ENCODE data around the gene NDST4. TPM values are rescaled to one million over a fixed set of nuclear protein-coding genes. Genes with fewer than 3 reads are reported as not detected.

NDST4 gene
- total RNA-seq, 4 donors from 2014 or later = 0.20 to 2.2 (median 0.55) TPM

DNA sequence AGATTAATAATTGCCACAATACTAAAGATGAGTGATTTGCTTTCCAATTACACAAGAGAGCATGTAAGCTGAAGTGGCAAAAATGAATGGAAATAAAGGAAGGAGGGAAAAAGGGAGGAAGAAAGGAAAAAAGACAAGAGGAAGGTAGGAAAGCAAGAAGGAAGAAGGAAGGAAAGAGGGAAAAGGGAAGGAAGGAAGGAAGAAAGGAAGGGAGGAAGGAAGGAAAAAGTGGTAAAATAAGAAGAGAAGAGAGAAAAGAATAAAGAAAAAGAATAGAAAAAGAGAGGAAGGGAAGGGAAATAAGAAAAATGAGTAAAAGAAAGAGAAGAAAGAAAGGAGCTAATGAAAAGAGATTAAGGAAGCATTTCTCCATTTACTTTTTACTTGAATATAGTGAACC is 4.6 kb downstream of the NDST4 start:
- Histone ChIP-seq H3K36me3 (no peaks in the 10 kb centered on the region), H3K27me3 (no peaks in the 10 kb centered on the region), H3K9me3 (no peaks in the 10 kb centered on the region), H3K4me3 (no peak overlapping the region), H3K27ac (no peak overlapping the region), H3K4me1 (peaks cover 0 to 8% (median 0%) of the 10 kb centered on the region in 4 donors)
- TF ChIP-seq POLR2A (IDR thresholded peaks at IDR 0.05) (no peak), EP300 (IDR thresholded peaks at IDR 0.05) (no peak)
- TF ChIP-seq, protein P1, sequence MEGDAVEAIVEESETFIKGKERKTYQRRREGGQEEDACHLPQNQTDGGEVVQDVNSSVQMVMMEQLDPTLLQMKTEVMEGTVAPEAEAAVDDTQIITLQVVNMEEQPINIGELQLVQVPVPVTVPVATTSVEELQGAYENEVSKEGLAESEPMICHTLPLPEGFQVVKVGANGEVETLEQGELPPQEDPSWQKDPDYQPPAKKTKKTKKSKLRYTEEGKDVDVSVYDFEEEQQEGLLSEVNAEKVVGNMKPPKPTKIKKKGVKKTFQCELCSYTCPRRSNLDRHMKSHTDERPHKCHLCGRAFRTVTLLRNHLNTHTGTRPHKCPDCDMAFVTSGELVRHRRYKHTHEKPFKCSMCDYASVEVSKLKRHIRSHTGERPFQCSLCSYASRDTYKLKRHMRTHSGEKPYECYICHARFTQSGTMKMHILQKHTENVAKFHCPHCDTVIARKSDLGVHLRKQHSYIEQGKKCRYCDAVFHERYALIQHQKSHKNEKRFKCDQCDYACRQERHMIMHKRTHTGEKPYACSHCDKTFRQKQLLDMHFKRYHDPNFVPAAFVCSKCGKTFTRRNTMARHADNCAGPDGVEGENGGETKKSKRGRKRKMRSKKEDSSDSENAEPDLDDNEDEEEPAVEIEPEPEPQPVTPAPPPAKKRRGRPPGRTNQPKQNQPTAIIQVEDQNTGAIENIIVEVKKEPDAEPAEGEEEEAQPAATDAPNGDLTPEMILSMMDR (IDR thresholded peaks at IDR 0.05) = no peak
- DNase-seq (ENCODE audit: low spot score in 2 of 2) = no peak

DNA sequence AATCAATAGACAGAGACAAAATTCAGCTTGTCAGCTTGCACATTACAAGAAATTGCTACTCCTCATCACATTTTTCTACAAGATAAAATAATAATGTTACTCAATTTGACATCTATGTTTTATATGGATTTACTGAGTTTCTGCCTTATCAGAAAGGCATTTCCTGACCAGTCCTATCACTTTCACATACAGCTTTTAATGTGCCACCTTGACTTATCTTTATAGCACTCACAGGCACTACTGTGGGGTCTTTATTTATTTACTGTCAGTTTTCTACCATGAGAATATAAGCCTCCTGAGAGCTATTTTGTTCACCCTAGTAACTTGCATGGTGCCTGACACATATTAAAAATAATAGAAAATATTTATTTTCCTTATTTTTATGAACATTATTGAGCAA is 6.0 kb downstream of the NDST4 start:
- Histone ChIP-seq H3K9me3 (no peaks in the 10 kb centered on the region), H3K4me1 (peaks cover 0 to 3% (median 0%) of the 10 kb centered on the region in 4 donors), H3K27me3 (no peaks in the 10 kb centered on the region), H3K27ac (no peak overlapping the region), H3K36me3 (no peaks in the 10 kb centered on the region), H3K4me3 (no peak overlapping the region)
- DNase-seq (ENCODE audit: low spot score in 2 of 2) = no peak
- TF ChIP-seq, protein P1 (IDR thresholded peaks at IDR 0.05) = no peak
- TF ChIP-seq EP300 (IDR thresholded peaks at IDR 0.05) (no peak), POLR2A (IDR thresholded peaks at IDR 0.05) (no peak)

DNA sequence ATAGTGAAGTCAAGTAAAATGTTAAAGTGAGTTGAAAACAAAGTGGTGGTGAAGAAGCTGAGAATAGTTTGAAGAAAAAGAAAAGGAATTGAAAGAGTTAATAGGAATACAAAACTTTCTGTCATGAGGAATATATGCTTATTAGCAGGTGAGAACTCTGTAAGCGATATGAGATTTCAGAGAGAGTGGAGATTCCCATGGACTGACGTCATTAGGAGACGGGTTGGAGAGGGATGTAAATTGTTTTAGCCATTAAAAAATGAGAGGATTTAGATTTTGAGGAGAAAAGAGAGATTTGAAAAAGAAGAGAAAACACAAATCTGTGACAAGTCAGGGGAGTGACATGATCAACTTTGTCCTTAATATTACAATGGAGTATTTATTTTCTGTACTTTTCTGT is 11.7 kb downstream of the NDST4 start:
- H3K4me3 ChIP-seq = no peak overlapping the region
- no peak for DNase-seq (ENCODE audit: low spot score in 2 of 2)
- TF ChIP-seq POLR2A (IDR thresholded peaks at IDR 0.05) (no peak), EP300 (IDR thresholded peaks at IDR 0.05) (no peak)
- TF ChIP-seq, protein P1 (IDR thresholded peaks at IDR 0.05) = no peak
- no peaks in the 10 kb centered on the region for H3K9me3 ChIP-seq
- H3K27ac ChIP-seq = no peak overlapping the region
- 70 to 85% methylated on average over 3 of the region's 3 CpGs for WGBS, 2 donors
- no peaks in the 10 kb centered on the region for H3K36me3 ChIP-seq
- H3K27me3 ChIP-seq = no peaks in the 10 kb centered on the region
- no peaks in the 10 kb centered on the region for H3K4me1 ChIP-seq

DNA sequence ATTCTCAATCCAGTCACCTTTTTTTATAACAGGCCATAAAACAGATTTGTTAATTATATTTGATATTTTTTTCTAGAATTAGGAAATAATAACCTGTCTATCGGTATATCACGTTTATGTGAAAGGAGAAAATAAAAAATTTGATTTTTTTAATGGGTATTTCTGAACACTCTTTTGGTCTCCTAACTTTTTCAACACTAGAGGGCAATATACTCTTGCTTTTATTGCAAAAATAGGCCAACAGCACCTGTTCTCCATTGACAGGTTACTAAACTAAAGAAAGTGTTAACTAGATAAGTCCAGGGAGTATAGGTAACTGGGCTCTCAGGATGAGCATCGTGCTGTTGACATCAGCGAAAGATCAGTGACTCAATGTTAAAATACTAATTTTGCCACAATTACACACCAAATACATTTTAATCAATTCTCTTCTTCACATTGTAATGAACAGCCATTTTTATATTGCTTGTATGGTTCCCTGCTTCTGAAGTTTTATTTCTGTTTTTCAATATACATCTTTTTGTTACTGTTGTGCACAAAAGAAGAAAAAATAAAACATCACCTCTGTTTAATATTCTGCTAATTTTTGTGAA is 22.8 kb downstream of the NDST4 start:
- TF ChIP-seq, protein P1 (IDR thresholded peaks at IDR 0.05) = peak in 4 of 5 experiments; percentile 28 to 62 (median 46)
- TF ChIP-seq POLR2A (IDR thresholded peaks at IDR 0.05) = no peak
- no peak for TF ChIP-seq EP300 (IDR thresholded peaks at IDR 0.05)
- H3K27me3 ChIP-seq = no peaks in the 10 kb centered on the region
- H3K36me3 ChIP-seq = no peaks in the 10 kb centered on the region
- WGBS, 2 donors = 14 to 21% methylated on average over 4 of the region's 4 CpGs
- no peak for DNase-seq (ENCODE audit: low spot score in 2 of 2)
- H3K27ac ChIP-seq = no peak overlapping the region
- H3K4me3 ChIP-seq = no peak overlapping the region
- H3K9me3 ChIP-seq = no peaks in the 10 kb centered on the region
- H3K4me1 ChIP-seq = no peaks in the 10 kb centered on the region

DNA sequence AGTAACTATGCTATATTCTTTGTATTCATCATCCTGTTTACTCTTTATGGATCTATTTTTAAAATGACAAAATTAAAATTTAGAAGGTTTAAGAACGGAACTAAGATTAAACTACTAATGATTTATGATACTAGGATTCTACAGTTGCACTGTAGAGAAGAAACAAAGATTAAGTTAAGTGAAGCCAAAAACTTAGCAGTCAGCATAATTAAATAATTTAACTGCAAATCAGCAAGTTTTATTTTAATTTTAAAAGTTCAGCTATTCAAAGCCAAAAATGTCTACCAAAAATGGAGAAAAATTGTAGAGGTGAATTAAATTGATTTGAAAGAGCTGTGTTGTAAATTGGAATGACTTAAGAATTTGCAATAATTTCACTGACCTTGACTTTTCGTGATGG is 30.8 kb downstream of the NDST4 start:
- H3K36me3 ChIP-seq = no peaks in the 10 kb centered on the region
- H3K4me1 ChIP-seq = no peaks in the 10 kb centered on the region
- no peaks in the 10 kb centered on the region for H3K27me3 ChIP-seq
- TF ChIP-seq, protein P1 (IDR thresholded peaks at IDR 0.05) = no peak
- no peak for TF ChIP-seq EP300 (IDR thresholded peaks at IDR 0.05)
- TF ChIP-seq POLR2A (IDR thresholded peaks at IDR 0.05) = no peak
- WGBS, 2 donors = 80 to 84% methylated on average over 2 of the region's 2 CpGs
- DNase-seq (ENCODE audit: low spot score in 2 of 2) = no peak
- no peak overlapping the region for H3K4me3 ChIP-seq
- H3K9me3 ChIP-seq = peaks cover 0 to 9% (median 0%) of the 10 kb centered on the region in 4 donors
- no peak overlapping the region for H3K27ac ChIP-seq
